Left ventricle myocardium superior (tissue), 1 donor: ENCODE measurements around the gene ZNRF1. TPM values are rescaled to one million over a fixed set of nuclear protein-coding genes. Genes with fewer than 3 reads are reported as not detected.
"Not testable (repeated sequence)": the region's sequence is repeated elsewhere in the genome, so short reads cannot be mapped to it uniquely, and the experiment has no call there.

Experiments
- ATAC-seq: fragments of 200-7000 bp; cut with Tn5 transposase; one replicate; pipeline ENCODE4 v1.9.1; 2020; ENCODE audit warnings: mild to moderate bottlenecking, moderate library complexity
- DNase-seq: peaks from one replicate; pipeline ENCODE4 v3.0.0-alpha.2; 2020
- intact Hi-C: fragments of 100-400 bp; cut with micrococcal nuclease; formaldehyde crosslinking; loops from one replicate; pipeline ENCODE4 v1.11.0; 2022
- total RNA-seq: library from RNA; stranded (reverse); fragmentation: NEBNext Ultra II Directional; extraction: Animal tissue kit (Norgen Biotek cat#: 25700); gene quantifications from one replicate; pipeline ENCODE4 v1.2.1, GENCODE V29; 2021
- donor health status: DM: no; HTN: yes; CAD: no; lungs with severe emphysema.

ZNRF1 gene
- total RNA-seq, 1 donor from 2014 or later: 24.5 TPM

DNA sequence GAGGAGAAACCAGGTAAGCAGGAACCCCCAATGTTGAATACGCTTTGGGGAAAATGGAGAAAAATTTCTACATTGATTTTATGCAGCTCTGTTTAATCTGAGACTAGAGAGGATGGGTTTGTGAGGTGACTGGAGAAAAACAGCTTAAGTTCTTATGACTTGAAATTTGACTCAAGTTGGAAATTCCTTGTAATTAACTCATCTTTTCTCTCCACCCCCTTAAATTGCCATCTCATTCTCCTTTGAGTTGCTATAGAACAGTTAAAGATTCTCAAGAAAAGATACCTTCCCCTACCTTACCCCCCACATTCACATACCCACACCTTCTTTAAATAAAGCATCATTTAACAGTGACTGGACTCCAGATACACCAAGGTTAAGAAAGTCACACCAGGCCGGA lies 24.2 kb downstream of the ZNRF1 start:
- intact Hi-C loops: no loop called here
- ATAC-seq: no peak

DNA sequence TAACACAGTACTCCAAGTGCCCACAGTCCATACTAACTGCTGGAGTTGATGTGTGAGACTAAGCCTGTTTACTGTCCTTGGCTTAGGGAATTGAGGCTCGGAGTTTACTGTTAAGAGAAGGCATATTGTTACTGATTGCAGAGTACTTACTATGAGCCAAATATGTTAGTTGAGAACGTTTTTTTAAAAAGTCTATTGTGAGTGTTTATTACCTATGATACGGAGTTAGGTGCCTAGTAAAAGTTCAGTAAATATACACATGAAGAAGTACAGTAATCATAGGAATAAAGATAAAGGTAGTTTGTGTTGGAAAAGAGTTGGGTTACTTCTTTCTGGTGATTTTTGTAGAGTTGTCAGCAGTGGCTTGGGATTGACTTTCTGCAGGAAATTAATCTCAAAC lies 25.4 kb downstream of the ZNRF1 start:
- ATAC-seq (no peak), DNase-seq (no peak)
- intact Hi-C loops: no loop called here

More for the DNA sequence above, 24.2 kb downstream of the ZNRF1 start:
- DNase-seq: no peak

DNA sequence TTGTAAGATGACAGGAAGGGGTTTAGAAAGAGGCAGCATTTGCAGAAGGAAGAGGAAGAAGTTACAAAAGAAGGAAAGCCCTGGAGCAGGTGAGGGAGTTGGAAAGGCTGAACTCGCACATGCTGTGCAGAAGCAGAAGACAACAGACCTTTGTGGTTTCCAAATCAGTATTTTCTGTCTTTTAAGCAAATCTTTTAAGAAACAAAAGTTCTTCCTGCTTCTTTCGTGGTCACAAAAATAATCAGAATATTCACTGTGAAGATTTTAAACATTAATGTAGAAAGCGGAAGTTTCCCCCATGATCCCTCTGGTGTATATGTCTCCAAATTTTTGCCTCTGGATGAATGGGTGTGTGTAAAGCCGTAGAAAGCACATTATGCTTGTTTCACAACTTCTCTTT lies 25.8 kb downstream of the ZNRF1 start:
- intact Hi-C loops: no loop called here
- ATAC-seq (no peak), DNase-seq (no peak)

DNA sequence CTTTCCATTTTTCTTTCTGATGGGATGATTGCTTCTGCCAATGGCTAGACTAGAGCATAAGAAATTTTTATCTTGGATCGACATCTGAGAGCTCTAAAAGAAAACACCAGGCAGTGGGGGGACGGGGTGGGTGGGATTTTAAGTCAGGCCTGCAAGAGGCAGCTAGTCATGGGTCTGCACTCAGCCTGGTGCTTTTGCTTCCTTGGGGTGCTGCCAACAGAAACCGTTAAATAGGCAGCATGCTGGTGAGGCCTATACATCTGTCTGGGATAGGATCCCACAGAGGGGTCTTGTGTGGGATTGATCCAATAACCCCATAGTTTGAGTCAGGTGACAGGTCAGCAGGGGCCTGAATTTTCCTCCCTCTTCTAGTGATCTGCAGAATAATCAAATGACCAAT lies 26.9 kb downstream of the ZNRF1 start:
- DNase-seq (no peak), ATAC-seq (peak; percentile 18)
- intact Hi-C loops: no loop called here

DNA sequence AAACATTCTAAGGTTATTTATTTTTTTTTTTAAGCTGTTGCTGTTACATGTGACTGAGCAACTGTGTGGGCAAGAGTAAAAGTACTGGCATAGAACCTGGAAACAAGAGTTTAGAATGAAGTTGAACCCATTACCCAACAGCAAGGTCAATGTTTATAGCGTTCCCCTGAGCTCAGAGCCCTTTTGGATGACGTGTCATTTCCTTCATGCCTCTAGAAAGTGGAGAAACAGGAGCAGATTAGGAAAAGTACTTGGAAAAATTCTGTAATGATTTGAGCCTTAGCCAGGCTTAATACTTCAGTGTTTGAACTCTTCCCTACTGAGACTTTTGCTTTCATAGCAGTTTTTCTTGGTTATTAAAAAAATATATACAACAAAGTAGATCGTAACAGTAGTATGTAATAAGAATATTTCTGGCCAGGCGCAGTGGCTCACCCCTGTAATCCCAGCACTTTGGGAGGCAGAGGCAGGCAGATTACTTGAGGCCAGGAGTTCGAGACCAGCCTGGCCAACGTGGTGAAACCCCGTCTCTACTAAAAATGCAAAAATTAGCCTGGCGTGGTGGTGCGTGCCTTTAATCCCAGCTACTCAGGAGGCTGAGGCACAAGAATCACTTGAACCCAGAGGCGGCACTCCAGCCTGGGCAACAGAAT lies 27.5 kb downstream of the ZNRF1 start:
- intact Hi-C loops, DNase-seq: not testable (repeated sequence)
- ATAC-seq: peak; percentile 90

DNA sequence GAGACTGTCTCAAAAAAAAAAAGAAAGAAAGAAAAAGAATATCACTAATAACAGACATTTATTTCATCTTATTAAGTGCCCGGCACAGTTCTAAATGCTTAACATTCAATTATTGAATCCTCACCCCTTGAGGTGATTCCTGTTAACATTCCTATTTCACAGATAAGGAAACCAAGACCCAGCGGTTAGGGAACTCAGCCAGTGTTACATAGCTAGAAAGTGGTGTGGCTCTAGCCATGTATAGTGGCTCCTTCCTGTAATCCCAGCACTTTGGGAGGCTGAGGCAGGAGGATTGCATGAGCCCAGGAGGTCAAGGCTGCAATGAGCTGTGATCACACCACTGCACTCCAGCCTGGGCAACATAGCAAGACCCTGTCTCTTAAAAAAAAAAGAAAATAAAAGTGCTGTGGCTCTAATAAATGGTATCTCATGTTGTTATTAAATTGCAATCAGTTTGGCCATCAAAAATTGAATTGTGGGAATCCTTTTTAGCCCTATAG lies 28.1 kb downstream of the ZNRF1 start:
- DNase-seq (no peak), ATAC-seq (no peak)
- intact Hi-C loops: no loop called here

DNA sequence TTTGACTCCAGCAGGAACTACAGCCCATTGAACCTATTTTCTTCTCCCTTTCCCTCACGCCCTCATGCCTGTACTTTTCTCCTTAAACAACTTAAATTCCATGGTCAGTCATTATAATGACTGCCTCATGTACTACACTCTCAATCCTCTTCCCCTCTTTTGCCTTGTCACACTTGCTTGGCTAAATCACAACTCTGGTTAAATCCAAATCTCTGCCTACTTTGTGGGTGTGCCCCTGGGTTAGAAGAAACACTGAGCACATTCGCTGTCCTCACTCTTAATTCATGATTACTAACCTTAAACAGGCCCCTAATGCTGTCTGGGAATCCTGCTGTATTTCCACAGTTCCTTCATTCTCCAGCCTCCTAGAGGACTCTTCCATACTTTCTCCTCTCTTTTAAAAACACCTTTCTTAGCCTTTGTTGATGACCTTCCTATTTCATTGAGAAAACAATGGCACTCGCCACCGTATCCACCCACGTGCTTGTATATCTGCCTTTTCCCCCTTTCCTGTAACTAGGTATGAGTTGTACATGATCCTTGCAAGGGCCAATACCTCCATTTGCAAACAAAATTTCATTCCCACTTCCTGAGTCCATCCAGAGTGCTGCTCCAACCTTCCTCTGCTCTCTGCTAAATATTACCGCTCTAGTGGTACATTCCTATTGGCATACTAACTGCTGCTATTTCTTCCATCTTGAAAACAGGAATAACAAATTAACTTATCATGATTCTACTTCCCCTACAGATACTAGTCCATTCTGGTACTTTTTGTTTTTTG lies 28.9 kb downstream of the ZNRF1 start:
- intact Hi-C loops: no loop called here
- DNase-seq (no peak), ATAC-seq (no peak)

DNA sequence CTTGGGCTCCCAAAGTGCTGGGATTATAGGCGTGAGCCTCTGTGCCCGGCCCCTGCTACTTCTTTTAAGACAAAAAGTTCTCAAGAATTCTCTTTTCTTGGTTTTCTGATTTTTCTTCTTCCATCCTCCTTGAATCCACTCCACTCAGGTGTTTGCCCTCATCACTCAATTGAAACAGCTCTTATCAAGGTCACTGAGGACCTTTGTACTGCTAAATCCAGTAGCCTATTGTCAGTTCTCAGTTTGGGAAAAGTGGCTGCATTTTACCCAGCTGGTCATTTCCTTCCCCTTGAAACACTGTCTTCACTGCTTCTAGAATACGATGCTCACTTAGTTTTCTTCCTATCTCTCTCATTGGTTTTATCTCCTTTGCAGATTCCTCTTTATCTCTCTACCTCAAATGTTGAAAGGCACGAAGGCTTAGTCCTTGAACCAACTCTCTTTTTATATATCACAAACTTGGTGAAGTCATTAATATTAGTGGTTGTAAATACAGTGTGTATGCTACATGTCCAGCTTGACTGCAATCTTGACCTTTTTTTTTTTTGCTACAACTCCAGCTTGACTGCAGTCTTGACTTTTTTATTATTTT lies 29.8 kb downstream of the ZNRF1 start:
- intact Hi-C loops: no loop called here
- no peak for ATAC-seq
- no peak for DNase-seq

DNA sequence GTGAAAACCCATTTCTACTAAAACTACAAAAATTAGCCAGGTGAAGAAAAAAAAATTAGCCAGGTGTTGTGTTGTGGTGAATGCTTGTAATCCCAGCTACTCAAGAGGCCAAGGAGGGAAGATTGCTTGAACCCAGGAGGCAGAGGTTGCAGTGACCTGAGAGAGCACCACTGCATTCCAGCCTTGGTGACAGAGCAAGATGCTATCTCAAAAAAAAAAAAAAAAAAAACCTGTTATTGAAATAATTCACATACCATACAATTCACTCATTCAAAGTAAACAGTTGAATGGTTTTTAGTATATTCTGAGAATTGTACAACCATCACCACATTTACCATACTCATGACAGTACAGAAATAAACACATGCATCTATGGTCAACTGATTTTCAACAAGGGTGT lies 31.0 kb downstream of the ZNRF1 start:
- DNase-seq (no peak), ATAC-seq (no peak)
- intact Hi-C loops: no loop called here

DNA sequence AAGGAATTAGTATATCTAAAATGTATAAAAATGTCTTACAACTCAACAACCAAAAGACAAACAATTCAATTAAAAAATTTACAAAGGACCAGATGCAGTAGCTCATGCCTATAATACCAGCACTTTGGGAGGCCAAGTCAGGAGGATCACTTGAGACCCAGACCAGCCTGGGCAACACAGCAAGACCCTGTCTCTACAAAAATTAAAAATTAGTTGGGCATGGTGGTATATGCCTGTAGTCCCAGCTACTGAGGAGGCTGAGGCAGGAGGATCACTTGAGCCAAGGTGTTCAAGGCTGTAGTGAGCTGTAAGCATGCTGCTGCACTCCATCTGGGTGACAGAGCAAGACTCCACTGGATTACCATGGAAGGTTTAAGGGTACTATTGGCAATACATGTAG lies 33.8 kb downstream of the ZNRF1 start:
- intact Hi-C loops: no loop called here
- ATAC-seq: no peak
- no peak for DNase-seq

DNA sequence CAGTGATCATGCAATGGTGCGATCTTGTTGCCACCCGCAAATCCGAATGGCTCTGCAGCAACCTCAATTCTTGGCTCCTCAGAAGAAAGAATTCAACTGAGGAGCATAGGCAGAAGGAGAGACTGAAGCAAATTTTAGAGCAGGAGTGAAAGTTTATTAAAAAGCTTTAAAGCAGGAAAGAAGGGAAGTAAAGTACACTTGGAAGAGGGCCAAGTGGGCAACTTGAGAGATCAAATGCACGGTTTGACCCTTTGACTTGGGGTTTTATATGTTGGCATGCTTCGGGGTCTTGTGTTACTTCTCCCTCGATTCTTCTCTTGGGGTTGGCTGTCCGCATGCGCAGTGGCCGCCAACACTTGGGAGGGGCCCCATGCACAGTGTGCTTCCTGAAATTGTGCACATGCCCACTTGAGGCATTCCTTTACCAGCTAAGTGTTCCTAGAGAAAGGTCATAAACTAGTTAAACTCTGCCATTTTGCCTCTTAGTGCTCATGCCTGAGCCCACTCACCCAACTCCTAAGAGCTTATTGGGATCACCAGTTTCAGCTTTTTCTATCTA lies 36.7 kb downstream of the ZNRF1 start:
- ATAC-seq (no peak), DNase-seq (no peak)
- intact Hi-C loops: no loop called here

DNA sequence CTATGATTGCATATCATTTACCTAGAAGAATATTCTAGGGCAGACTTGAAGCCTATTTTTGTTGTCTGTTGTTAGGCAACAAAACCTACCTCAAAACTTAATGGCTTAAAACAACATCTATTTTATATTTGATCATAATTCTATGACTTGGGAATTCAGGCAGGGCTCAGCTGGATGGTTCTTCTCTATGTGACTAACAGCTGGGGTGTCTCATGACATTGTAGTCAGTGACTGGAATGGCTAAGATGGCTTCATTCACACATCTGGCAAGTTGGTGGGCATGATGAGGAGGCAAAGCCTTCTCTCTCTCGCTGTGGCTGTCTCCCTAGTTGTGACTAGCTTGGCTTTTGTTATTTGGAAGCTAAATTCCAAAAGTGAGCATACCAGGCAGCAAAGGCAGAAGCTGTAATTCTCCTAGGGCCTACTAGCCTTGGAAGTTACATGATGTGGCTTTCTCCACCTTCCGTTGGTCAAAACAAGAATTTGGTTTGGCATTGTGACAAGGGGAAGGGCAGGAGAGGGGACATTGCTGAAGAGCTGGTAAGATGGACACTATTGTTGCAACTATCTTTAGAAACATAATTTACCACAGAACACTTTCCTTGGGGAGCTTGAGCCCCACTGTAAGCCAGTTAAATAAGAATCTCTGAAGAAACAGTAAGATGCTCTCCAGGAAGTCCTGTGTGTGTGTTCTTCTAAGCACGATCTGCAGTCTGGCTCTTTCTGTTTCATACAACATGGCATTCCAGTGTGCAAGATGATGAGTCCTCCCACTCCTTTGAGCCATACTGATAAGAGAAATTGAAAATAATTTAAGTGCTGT lies 39.4 kb downstream of the ZNRF1 start:
- intact Hi-C loops: no loop called here
- DNase-seq (no peak), ATAC-seq (no peak)

DNA sequence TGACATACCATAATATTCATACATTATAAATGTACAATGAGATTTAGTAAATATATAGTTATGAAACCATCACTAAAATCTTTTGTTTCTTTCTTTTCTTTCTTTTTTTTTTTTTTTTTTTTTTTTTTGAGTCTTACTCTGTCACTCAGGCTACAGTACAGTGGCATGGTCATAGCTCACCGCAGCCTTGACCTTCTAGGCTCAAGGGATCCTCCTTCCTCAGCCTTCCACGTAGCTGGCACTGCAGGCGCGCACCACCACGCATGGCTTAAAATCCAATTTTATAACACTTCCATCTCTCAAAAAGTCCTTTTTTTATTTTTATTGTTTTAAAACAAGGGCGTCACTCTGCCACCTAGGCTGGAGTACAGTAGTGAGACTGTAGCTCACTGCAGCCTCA lies 41.1 kb downstream of the ZNRF1 start:
- ATAC-seq (no peak), DNase-seq (no peak)
- intact Hi-C loops: no loop called here

DNA sequence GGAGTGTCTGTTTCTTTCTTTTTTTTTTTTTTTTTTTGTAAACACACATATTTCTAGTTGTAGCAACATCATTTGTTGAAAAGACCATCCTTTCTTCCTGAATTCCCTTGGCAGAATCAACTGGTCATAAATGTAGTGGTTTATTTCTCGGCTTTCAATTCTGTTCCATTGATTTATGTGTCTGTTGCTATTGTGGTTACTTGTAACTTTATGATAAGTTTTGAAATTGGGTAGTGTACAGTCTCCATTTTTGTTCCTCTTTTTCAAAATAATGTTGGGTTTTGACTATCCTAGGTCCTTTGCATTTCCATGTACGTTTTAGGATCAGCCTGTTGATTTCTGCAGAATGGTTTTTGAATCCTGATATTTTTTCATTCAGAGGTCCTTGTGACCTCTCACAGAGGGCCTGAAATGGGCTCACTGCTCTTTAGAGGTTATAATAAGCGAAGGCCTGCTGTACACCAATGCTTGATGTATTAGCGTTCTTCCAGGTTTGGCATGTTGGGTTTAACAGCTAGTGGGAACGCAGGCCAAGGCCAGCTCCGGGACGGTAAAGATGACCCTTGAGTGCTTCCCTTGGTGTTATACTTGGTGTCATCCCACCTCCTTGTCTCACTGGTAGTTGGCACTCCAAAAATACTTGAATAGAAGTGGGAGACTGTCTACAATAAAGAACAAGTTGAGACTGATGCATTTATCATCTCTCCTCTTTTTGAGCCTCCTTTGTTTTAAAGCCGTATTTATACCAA lies 43.8 kb downstream of the ZNRF1 start:
- intact Hi-C loops: no loop called here
- ATAC-seq (peak; percentile 26), DNase-seq (no peak)

DNA sequence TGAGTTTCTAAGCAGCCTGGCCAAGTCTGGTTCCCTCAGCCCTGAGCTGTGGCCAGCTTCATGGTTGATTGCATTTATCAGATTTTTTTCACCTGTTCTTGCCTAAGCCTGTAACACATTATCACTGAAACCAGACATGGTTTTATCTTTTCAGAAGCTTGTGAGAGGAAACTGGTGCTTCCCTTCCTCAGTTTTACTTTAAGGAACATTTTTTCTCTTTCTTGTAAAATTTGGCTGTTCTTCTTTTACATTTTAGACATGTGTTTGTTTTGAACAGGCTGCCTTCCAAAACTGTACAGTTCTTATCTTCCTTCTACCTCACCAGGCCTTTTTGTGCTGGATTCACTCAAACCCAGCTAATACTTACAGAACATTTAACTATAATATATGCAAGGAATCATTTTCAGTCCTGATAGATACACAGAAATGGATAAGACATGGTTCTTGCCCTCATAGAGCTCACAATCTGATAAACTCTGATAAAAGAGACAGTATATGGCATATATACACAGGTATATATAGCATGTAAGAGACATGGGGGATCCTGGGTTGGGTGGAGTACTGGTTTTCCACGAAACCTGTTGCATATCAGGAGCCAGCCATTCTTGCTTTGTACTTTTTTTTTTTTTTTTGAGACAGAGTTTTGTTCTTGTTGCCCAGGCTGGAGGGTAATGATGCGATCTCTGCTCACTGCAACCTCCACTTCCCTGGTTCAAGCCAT lies 44.5 kb downstream of the ZNRF1 start:
- no peak for DNase-seq
- ATAC-seq: peak; percentile 5
- intact Hi-C loops: no loop called here

DNA sequence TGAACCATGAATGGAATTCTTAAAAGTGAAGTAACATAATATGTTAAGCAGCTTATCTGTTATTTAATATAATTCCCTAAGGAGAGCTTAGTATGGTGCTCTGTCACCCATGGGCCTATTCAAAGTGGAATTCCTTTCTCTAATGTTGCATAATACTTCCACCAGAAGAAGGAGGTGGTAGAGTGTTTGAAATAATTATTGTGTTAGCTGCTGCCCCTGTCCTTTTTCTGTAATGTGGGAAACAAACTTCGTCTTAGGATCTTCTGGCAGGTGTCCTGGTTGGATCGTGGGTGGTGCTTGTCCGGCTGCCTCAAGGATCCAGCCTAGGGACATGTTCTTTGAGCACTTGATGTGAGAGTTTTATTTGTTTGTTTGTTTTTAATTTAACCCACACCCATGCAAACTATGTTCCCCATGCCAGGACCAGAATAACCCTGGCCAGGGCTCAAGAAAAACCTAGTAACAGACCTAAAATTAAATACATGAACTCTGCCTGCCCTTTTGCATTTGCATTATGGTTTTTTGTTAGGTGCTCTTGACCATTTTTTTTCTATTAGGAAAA lies 46.1 kb downstream of the ZNRF1 start:
- ATAC-seq (peak; percentile 80), DNase-seq (peak; percentile 46)
- intact Hi-C loops: no loop called here

DNA sequence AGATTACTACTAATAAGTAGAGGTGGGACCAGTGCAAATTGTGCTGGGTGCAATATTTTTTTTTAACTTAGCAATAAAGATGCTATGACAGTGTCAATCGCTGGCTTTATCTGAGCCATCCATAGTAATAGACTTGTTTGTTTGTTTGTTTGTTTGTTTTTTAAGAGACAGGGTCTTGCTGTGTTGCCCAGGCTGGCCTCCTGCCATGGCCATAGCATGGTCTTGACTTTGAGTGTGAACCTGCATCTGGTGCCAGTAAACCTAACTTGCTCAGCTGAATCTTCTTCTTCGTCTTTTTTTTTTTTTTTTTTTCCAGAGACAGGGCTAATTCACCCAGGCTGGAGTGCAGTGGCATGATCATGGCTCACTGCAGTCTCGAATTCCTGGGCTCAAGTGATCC lies 46.6 kb downstream of the ZNRF1 start:
- no peak for DNase-seq
- no peak for ATAC-seq
- intact Hi-C loops: no loop called here

DNA sequence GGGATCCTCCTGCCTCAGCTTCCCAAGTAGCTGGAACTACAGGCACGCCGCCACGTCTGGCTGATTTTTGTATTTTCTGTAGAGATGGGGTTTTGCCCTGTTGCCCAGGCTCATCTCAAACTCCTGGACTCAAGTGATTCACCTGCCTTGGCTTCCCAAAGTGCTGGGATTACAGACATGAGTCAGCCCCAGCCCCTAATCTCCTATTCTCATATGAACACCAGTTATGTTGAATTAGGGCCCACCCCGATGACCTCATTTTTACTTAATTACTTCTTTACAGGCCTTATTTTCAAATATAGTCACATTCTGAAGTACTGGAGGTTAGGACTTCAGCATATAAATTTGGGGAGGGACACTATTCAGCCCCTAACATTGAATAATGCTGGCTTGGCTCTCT lies 49.2 kb downstream of the ZNRF1 start:
- intact Hi-C loops: no loop called here
- no peak for ATAC-seq
- no peak for DNase-seq
